Gastroesophageal sphincter (tissue), 3 donors: ENCODE data around the gene SPTBN5.

Experiments used
- EP300 ChIP-seq: sonication (generic); formaldehyde crosslinking; IDR thresholded peaks from one replicate; pipeline ENCODE4 v1.6.1; 2017; ENCODE audit warnings: antibody characterized with exemption, mild to moderate bottlenecking
- POLR2A ChIP-seq, 2 donors: fragments of 450-650 bp; IDR thresholded peaks; one replicate each; pipeline ENCODE4 v1.6.1; 2017; ENCODE audit warnings: antibody characterized with exemption in 2 of 2, mild to moderate bottlenecking in 2 of 2, moderate library complexity in 1 of 2
- POLR2AphosphoS5 ChIP-seq: sonication (generic); formaldehyde crosslinking; IDR thresholded peaks from one replicate; pipeline ENCODE4 v1.6.1; 2017; ENCODE audit warnings: antibody characterized with exemption
- TF ChIP-seq, protein P1 (sequence below), 4 experiments: fragments of 200-600 bp in 2 of 4; fragments of 450-650 bp in 2 of 4; sonication (generic) in 1 of 4; IDR thresholded peaks; one replicate each; pipeline ENCODE4 v1.5.1; 2017 to 2019; ENCODE audit warnings: antibody characterized with exemption in 4 of 4, mild to moderate bottlenecking in 2 of 4, moderate library complexity in 2 of 4

DNA sequence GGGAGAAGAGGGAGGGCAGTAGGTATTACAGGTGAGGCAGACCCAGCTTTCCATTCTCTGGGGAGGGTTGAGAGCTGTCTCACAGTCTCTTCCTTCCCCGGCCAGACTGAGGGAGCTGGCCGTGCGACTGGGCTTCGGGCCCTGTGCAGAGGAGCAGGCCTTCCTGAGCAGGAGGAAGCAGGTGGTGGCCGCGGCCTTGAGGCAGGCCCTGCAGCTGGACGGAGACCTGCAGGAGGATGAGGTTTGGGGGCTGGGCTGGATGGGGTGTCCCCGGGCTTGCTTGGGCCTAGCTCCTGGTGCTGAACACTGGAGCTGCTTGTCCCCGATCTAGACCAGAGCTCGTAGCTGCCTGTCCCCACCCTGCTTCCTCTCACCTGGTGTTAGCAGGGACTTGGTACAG is 50.3 kb downstream of the SPTBN5 start:
- TF ChIP-seq, protein P1, sequence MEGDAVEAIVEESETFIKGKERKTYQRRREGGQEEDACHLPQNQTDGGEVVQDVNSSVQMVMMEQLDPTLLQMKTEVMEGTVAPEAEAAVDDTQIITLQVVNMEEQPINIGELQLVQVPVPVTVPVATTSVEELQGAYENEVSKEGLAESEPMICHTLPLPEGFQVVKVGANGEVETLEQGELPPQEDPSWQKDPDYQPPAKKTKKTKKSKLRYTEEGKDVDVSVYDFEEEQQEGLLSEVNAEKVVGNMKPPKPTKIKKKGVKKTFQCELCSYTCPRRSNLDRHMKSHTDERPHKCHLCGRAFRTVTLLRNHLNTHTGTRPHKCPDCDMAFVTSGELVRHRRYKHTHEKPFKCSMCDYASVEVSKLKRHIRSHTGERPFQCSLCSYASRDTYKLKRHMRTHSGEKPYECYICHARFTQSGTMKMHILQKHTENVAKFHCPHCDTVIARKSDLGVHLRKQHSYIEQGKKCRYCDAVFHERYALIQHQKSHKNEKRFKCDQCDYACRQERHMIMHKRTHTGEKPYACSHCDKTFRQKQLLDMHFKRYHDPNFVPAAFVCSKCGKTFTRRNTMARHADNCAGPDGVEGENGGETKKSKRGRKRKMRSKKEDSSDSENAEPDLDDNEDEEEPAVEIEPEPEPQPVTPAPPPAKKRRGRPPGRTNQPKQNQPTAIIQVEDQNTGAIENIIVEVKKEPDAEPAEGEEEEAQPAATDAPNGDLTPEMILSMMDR (IDR thresholded peaks at IDR 0.05), result no peak
- TF ChIP-seq POLR2A (IDR thresholded peaks at IDR 0.05) (no peak), POLR2AphosphoS5 (no peak), EP300 (no peak)
